Measurements from ENCODE around the gene STX16. TPM values are rescaled to one million over a fixed set of nuclear protein-coding genes. Genes with fewer than 3 reads are reported as not detected.

STX16 gene
- total RNA-seq, 1 donor from 2014 or later = 32.4 TPM

- Histone ChIP-seq H3K9ac (ENCODE audit: low read depth in 1 of 3, low read length in 3 of 3) (no peak overlapping the region), H3K4me1 (ENCODE audit: control insufficient read depth in 3 of 3, insufficient read depth in 3 of 3, low read length in 3 of 3) (peaks cover 0 to 3% (median 3%) of the 10 kb centered on the region in 3 donors), H3K4me3 (ENCODE audit: low read length in 3 of 3) (no peak overlapping the region), H3K27ac (ENCODE audit: low read depth, low read length) (no peak overlapping the region), H3K36me3 (ENCODE audit: control insufficient read depth in 3 of 3, insufficient read depth in 3 of 3, low read length in 3 of 3) (peaks cover 71 to 83% (median 75%) of the 10 kb centered on the region in 3 donors), H3K9me3 (ENCODE audit: control insufficient read depth in 3 of 3, low read length in 3 of 3) (no peaks in the 10 kb centered on the region), H3K27me3 (ENCODE audit: control insufficient read depth in 3 of 3, insufficient read depth in 3 of 3, low read length in 3 of 3) (no peaks in the 10 kb centered on the region)
Measured at GRCh38 chr20:58700823-58701222, 49.7 kb downstream of the STX16 start.

- H3K9me3 ChIP-seq (ENCODE audit: control insufficient read depth in 3 of 3, low read length in 3 of 3) = no peaks in the 10 kb centered on the region
- H3K27me3 ChIP-seq (ENCODE audit: control insufficient read depth in 3 of 3, insufficient read depth in 3 of 3, low read length in 3 of 3) = no peaks in the 10 kb centered on the region
- peaks cover 0 to 3% (median 3%) of the 10 kb centered on the region in 3 donors for H3K4me1 ChIP-seq (ENCODE audit: control insufficient read depth in 3 of 3, insufficient read depth in 3 of 3, low read length in 3 of 3)
- no peak overlapping the region for H3K9ac ChIP-seq (ENCODE audit: low read depth in 1 of 3, low read length in 3 of 3)
- H3K27ac ChIP-seq (ENCODE audit: low read depth, low read length) = no peak overlapping the region
- no peak overlapping the region for H3K4me3 ChIP-seq (ENCODE audit: low read length in 3 of 3)
- peaks cover 69 to 76% (median 69%) of the 10 kb centered on the region in 3 donors for H3K36me3 ChIP-seq (ENCODE audit: control insufficient read depth in 3 of 3, insufficient read depth in 3 of 3, low read length in 3 of 3)
Measured at GRCh38 chr20:58701431-58702160, 50.5 kb downstream of the STX16 start.

- Histone ChIP-seq H3K9me3 (ENCODE audit: control insufficient read depth in 3 of 3, low read length in 3 of 3) (no peaks in the 10 kb centered on the region), H3K9ac (ENCODE audit: low read depth in 1 of 3, low read length in 3 of 3) (no peak overlapping the region), H3K27me3 (ENCODE audit: control insufficient read depth in 3 of 3, insufficient read depth in 3 of 3, low read length in 3 of 3) (no peaks in the 10 kb centered on the region), H3K4me3 (ENCODE audit: low read length in 3 of 3) (no peak overlapping the region), H3K27ac (ENCODE audit: low read depth, low read length) (no peak overlapping the region), H3K4me1 (ENCODE audit: control insufficient read depth in 3 of 3, insufficient read depth in 3 of 3, low read length in 3 of 3) (peaks cover 0 to 3% (median 3%) of the 10 kb centered on the region in 3 donors), H3K36me3 (ENCODE audit: control insufficient read depth in 3 of 3, insufficient read depth in 3 of 3, low read length in 3 of 3) (peaks cover 64 to 74% (median 64%) of the 10 kb centered on the region in 3 donors)
Measured at GRCh38 chr20:58702161-58702510, 51.1 kb downstream of the STX16 start.

- Histone ChIP-seq H3K4me1 (ENCODE audit: control insufficient read depth in 3 of 3, insufficient read depth in 3 of 3, low read length in 3 of 3) (peaks cover 0 to 3% (median 3%) of the 10 kb centered on the region in 3 donors), H3K27ac (ENCODE audit: low read depth, low read length) (no peak overlapping the region), H3K9ac (ENCODE audit: low read depth in 1 of 3, low read length in 3 of 3) (no peak overlapping the region), H3K36me3 (ENCODE audit: control insufficient read depth in 3 of 3, insufficient read depth in 3 of 3, low read length in 3 of 3) (peaks cover 54 to 67% (median 57%) of the 10 kb centered on the region in 3 donors), H3K9me3 (ENCODE audit: control insufficient read depth in 3 of 3, low read length in 3 of 3) (no peaks in the 10 kb centered on the region), H3K4me3 (ENCODE audit: low read length in 3 of 3) (no peak overlapping the region), H3K27me3 (ENCODE audit: control insufficient read depth in 3 of 3, insufficient read depth in 3 of 3, low read length in 3 of 3) (no peaks in the 10 kb centered on the region)
Measured at GRCh38 chr20:58702859-58703648, 52.0 kb downstream of the STX16 start.

GRCh38 chr20:58703765-58704371, 52.8 kb downstream of the STX16 start:
- no peaks in the 10 kb centered on the region for H3K9me3 ChIP-seq (ENCODE audit: control insufficient read depth in 3 of 3, low read length in 3 of 3)
- peaks cover 0 to 3% (median 3%) of the 10 kb centered on the region in 3 donors for H3K4me1 ChIP-seq (ENCODE audit: control insufficient read depth in 3 of 3, insufficient read depth in 3 of 3, low read length in 3 of 3)
- H3K4me3 ChIP-seq (ENCODE audit: low read length in 3 of 3) = no peak overlapping the region
- no peaks in the 10 kb centered on the region for H3K27me3 ChIP-seq (ENCODE audit: control insufficient read depth in 3 of 3, insufficient read depth in 3 of 3, low read length in 3 of 3)
- H3K27ac ChIP-seq (ENCODE audit: low read depth, low read length) = no peak overlapping the region
- peaks cover 48 to 60% (median 50%) of the 10 kb centered on the region in 3 donors for H3K36me3 ChIP-seq (ENCODE audit: control insufficient read depth in 3 of 3, insufficient read depth in 3 of 3, low read length in 3 of 3)
- no peak overlapping the region for H3K9ac ChIP-seq (ENCODE audit: low read depth in 1 of 3, low read length in 3 of 3)

GRCh38 chr20:58705208-58705926, 54.3 kb downstream of the STX16 start:
- Histone ChIP-seq H3K36me3 (ENCODE audit: control insufficient read depth in 3 of 3, insufficient read depth in 3 of 3, low read length in 3 of 3) (peaks cover 36 to 53% (median 37%) of the 10 kb centered on the region in 3 donors), H3K27ac (ENCODE audit: low read depth, low read length) (no peak overlapping the region), H3K4me3 (ENCODE audit: low read length in 3 of 3) (no peak overlapping the region), H3K4me1 (ENCODE audit: control insufficient read depth in 3 of 3, insufficient read depth in 3 of 3, low read length in 3 of 3) (no peaks in the 10 kb centered on the region), H3K9me3 (ENCODE audit: control insufficient read depth in 3 of 3, low read length in 3 of 3) (no peaks in the 10 kb centered on the region), H3K27me3 (ENCODE audit: control insufficient read depth in 3 of 3, insufficient read depth in 3 of 3, low read length in 3 of 3) (no peaks in the 10 kb centered on the region), H3K9ac (ENCODE audit: low read depth in 1 of 3, low read length in 3 of 3) (no peak overlapping the region)

GRCh38 chr20:58706150-58706892, 55.2 kb downstream of the STX16 start:
- peaks cover 33 to 50% (median 36%) of the 10 kb centered on the region in 3 donors for H3K36me3 ChIP-seq (ENCODE audit: control insufficient read depth in 3 of 3, insufficient read depth in 3 of 3, low read length in 3 of 3)
- H3K4me3 ChIP-seq (ENCODE audit: low read length in 3 of 3) = no peak overlapping the region
- no peaks in the 10 kb centered on the region for H3K4me1 ChIP-seq (ENCODE audit: control insufficient read depth in 3 of 3, insufficient read depth in 3 of 3, low read length in 3 of 3)
- H3K27me3 ChIP-seq (ENCODE audit: control insufficient read depth in 3 of 3, insufficient read depth in 3 of 3, low read length in 3 of 3) = no peaks in the 10 kb centered on the region
- no peaks in the 10 kb centered on the region for H3K9me3 ChIP-seq (ENCODE audit: control insufficient read depth in 3 of 3, low read length in 3 of 3)
- H3K27ac ChIP-seq (ENCODE audit: low read depth, low read length) = no peak overlapping the region
- no peak overlapping the region for H3K9ac ChIP-seq (ENCODE audit: low read depth in 1 of 3, low read length in 3 of 3)

- H3K4me1 ChIP-seq (ENCODE audit: control insufficient read depth in 3 of 3, insufficient read depth in 3 of 3, low read length in 3 of 3) = no peaks in the 10 kb centered on the region
- no peaks in the 10 kb centered on the region for H3K9me3 ChIP-seq (ENCODE audit: control insufficient read depth in 3 of 3, low read length in 3 of 3)
- no peak overlapping the region for H3K9ac ChIP-seq (ENCODE audit: low read depth in 1 of 3, low read length in 3 of 3)
- no peaks in the 10 kb centered on the region for H3K27me3 ChIP-seq (ENCODE audit: control insufficient read depth in 3 of 3, insufficient read depth in 3 of 3, low read length in 3 of 3)
- H3K36me3 ChIP-seq (ENCODE audit: control insufficient read depth in 3 of 3, insufficient read depth in 3 of 3, low read length in 3 of 3) = peaks cover 26 to 43% (median 29%) of the 10 kb centered on the region in 3 donors
- no peak overlapping the region for H3K27ac ChIP-seq (ENCODE audit: low read depth, low read length)
- no peak overlapping the region for H3K4me3 ChIP-seq (ENCODE audit: low read length in 3 of 3)
Measured at GRCh38 chr20:58706975-58707681, 56.0 kb downstream of the STX16 start.

- H3K4me1 ChIP-seq (ENCODE audit: control insufficient read depth in 3 of 3, insufficient read depth in 3 of 3, low read length in 3 of 3) = no peaks in the 10 kb centered on the region
- no peak overlapping the region for H3K9ac ChIP-seq (ENCODE audit: low read depth in 1 of 3, low read length in 3 of 3)
- H3K4me3 ChIP-seq (ENCODE audit: low read length in 3 of 3) = no peak overlapping the region
- no peak overlapping the region for H3K27ac ChIP-seq (ENCODE audit: low read depth, low read length)
- H3K27me3 ChIP-seq (ENCODE audit: control insufficient read depth in 3 of 3, insufficient read depth in 3 of 3, low read length in 3 of 3) = no peaks in the 10 kb centered on the region
- H3K36me3 ChIP-seq (ENCODE audit: control insufficient read depth in 3 of 3, insufficient read depth in 3 of 3, low read length in 3 of 3) = peaks cover 23 to 37% (median 25%) of the 10 kb centered on the region in 3 donors
- no peaks in the 10 kb centered on the region for H3K9me3 ChIP-seq (ENCODE audit: control insufficient read depth in 3 of 3, low read length in 3 of 3)
Measured at GRCh38 chr20:58707770-58708169, 56.7 kb downstream of the STX16 start.

All from skeletal muscle tissue (tissue), 4 donors.